GM19328 (cell line): ENCODE measurements around the gene TLR5.

ENCODE experiments used
- ATAC-seq: cut with Tn5 transposase; IDR thresholded peaks from one replicate; pipeline ENCODE4 v1.9.1; 2021; ENCODE audit warnings: mild to moderate bottlenecking, moderate library complexity; ENCODE audit not compliant: unreplicated experiment

Gene TLR5

GRCh38 chr1:223074445-223075300 is 68.4 kb downstream of the TLR5 start:
- no peak for ATAC-seq

- no peak for ATAC-seq
These were observed 74.0 kb downstream of the TLR5 start for GRCh38 chr1:223068900-223069665.

GRCh38 chr1:223067914-223068313 is 75.1 kb downstream of the TLR5 start:
- no peak for ATAC-seq

DNA sequence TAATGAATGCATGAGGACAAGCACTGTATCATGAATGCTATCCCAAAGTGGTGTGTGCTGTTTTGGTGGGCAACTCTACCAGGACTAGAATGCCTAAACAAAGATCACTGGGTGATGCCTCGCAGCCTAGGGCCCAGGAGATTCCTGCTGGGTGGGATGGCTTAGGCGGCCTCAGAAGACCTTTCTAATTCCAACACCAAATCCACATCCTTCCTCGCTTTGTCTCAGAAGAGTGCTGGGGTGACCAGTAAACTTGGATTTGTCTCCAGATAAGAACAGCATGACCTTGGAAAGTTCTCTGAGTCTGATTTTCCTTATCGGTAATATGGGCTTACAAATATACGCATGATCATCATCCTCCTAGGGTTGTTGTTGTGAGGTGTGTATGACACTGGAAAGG is 76.6 kb downstream of the TLR5 start:
- ATAC-seq, result no peak

- no peak for ATAC-seq
These were observed 80.9 kb downstream of the TLR5 start for GRCh38 chr1:223062177-223062576.

- no peak for ATAC-seq
These were observed 83.5 kb downstream of the TLR5 start for GRCh38 chr1:223059526-223059925.
